ENCODE data around the gene FBXL16.

Gene FBXL16

GRCh38 chr16:708019-708418, 2.4 kb upstream of the FBXL16 start:
- DNase-seq (ENCODE audit: extremely low read depth, insufficient read length): no peak
- Histone ChIP-seq H3K4me3 (replicated peaks; ENCODE audit: low read depth, low read length) (no peak overlapping the region), H3K36me3 (ENCODE audit: control insufficient read depth, insufficient read depth, low read length) (no peaks in the 10 kb centered on the region), H3K27me3 (replicated peaks; ENCODE audit: control insufficient read depth, insufficient read depth, low read length) (peaks cover 2% of the 10 kb centered on the region)
- TF ChIP-seq, protein P1, sequence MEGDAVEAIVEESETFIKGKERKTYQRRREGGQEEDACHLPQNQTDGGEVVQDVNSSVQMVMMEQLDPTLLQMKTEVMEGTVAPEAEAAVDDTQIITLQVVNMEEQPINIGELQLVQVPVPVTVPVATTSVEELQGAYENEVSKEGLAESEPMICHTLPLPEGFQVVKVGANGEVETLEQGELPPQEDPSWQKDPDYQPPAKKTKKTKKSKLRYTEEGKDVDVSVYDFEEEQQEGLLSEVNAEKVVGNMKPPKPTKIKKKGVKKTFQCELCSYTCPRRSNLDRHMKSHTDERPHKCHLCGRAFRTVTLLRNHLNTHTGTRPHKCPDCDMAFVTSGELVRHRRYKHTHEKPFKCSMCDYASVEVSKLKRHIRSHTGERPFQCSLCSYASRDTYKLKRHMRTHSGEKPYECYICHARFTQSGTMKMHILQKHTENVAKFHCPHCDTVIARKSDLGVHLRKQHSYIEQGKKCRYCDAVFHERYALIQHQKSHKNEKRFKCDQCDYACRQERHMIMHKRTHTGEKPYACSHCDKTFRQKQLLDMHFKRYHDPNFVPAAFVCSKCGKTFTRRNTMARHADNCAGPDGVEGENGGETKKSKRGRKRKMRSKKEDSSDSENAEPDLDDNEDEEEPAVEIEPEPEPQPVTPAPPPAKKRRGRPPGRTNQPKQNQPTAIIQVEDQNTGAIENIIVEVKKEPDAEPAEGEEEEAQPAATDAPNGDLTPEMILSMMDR (IDR thresholded peaks at IDR 0.05; ENCODE audit: insufficient read depth, low read length, poor library complexity, severe bottlenecking): no peak

DNA sequence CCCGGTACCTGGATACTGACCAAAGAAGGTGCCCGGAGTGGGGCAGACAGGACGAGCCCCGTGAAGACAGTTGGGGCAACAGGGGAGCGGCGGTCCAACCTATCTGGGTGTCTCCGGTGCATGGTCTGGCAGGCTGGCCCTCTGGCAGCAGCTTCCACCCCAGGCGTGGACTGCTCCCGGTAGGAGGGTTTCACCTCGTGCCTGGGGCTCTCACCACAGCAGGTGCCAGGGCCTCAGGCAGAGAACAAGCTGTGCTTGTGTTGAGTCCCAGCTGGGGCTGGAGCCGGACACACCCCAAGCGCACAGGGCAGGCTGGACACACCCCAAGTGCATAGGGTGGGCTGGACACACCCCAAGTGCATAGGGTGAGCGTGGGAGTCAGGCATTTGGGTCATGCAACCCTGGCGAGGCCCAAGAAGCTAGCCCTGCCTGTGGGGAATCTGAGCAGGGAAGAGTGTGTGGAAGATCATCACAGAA, 1.5 kb upstream of the FBXL16 start:
- H3K27me3 ChIP-seq (replicated peaks; ENCODE audit: control insufficient read depth, insufficient read depth, low read length): peaks cover 2% of the 10 kb centered on the region
- no peak overlapping the region for H3K4me3 ChIP-seq (replicated peaks; ENCODE audit: low read depth, low read length)
- TF ChIP-seq, protein P1 (IDR thresholded peaks at IDR 0.05; ENCODE audit: insufficient read depth, low read length, poor library complexity, severe bottlenecking): no peak
- no peak for DNase-seq (ENCODE audit: extremely low read depth, insufficient read length)
- no peaks in the 10 kb centered on the region for H3K36me3 ChIP-seq (ENCODE audit: control insufficient read depth, insufficient read depth, low read length)

GRCh38 chr16:706189-707061, 824 bp upstream of the FBXL16 start:
- no peak for DNase-seq (ENCODE audit: extremely low read depth, insufficient read length)
- H3K36me3 ChIP-seq (ENCODE audit: control insufficient read depth, insufficient read depth, low read length): no peaks in the 10 kb centered on the region
- H3K4me3 ChIP-seq (replicated peaks; ENCODE audit: low read depth, low read length): no peak overlapping the region
- TF ChIP-seq, protein P1 (IDR thresholded peaks at IDR 0.05; ENCODE audit: insufficient read depth, low read length, poor library complexity, severe bottlenecking): no peak
- peaks cover 2% of the 10 kb centered on the region for H3K27me3 ChIP-seq (replicated peaks; ENCODE audit: control insufficient read depth, insufficient read depth, low read length)

GRCh38 chr16:704552-705380, 835 bp downstream of the FBXL16 start:
- H3K27me3 ChIP-seq (replicated peaks; ENCODE audit: control insufficient read depth, insufficient read depth, low read length): no peaks in the 10 kb centered on the region; the same call in none of the 2 replicates
- no peak overlapping the region for H3K4me3 ChIP-seq (replicated peaks; ENCODE audit: low read depth, low read length)
- no peaks in the 10 kb centered on the region for H3K36me3 ChIP-seq (ENCODE audit: control insufficient read depth, insufficient read depth, low read length)
- TF ChIP-seq, protein P1 (IDR thresholded peaks at IDR 0.05; ENCODE audit: insufficient read depth, low read length, poor library complexity, severe bottlenecking): no peak
- no peak for DNase-seq (ENCODE audit: extremely low read depth, insufficient read length)

DNA sequence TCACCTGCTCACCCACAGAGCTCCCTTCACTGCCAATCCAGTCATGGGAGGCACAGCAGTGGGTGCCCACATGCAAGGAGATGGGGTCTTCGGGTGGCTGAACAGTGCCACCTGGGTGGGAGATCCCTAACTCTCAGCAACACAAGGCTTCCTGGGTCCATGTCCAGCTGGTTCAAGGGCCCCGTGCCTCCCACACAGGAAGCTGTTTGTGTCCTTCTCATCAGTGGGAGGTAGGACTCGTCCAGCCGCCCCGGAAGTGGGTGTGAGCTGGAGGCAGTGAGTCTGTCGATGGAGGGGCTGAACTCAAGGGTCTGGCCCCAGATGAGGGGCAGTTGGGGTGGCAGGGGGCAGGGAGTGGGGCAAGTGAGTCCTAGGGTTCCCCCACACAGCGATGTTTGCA, 1.6 kb downstream of the FBXL16 start:
- no peaks in the 10 kb centered on the region; the same call in none of the 2 replicates for H3K27me3 ChIP-seq (replicated peaks; ENCODE audit: control insufficient read depth, insufficient read depth, low read length)
- no peak overlapping the region for H3K4me3 ChIP-seq (replicated peaks; ENCODE audit: low read depth, low read length)
- no peak for DNase-seq (ENCODE audit: extremely low read depth, insufficient read length)
- H3K36me3 ChIP-seq (ENCODE audit: control insufficient read depth, insufficient read depth, low read length): no peaks in the 10 kb centered on the region
- TF ChIP-seq, protein P1 (IDR thresholded peaks at IDR 0.05; ENCODE audit: insufficient read depth, low read length, poor library complexity, severe bottlenecking): no peak

All from GM06990 (cell line).